ENCODE results near the gene VSTM2A. TPM values are rescaled to one million over a fixed set of nuclear protein-coding genes. Genes with fewer than 3 reads are reported as not detected.

Gene VSTM2A
- total RNA-seq, 1 experiment from 2014 or later = not detected

- Histone ChIP-seq H3K9me3 (replicated peaks) (no peaks in the 10 kb centered on the region), H3K27me3 (0 out of 2 replicates have a peak, but pooled peaks cover 3% of the 10 kb centered on the region), H3K27ac (no peak overlapping the region), H3K4me1 (no peaks in the 10 kb centered on the region), H3K4me3 (no peak overlapping the region), H3K36me3 (no peaks in the 10 kb centered on the region)
- no peak for DNase-seq
These were observed 18.5 kb downstream of the VSTM2A start for GRCh38 chr7:54560723-54561122.

GRCh38 chr7:54563329-54563916, 21.2 kb downstream of the VSTM2A start:
- no peaks in the 10 kb centered on the region for H3K9me3 ChIP-seq (replicated peaks)
- H3K27me3 ChIP-seq = 0 out of 2 replicates have a peak, but pooled peaks cover 3% of the 10 kb centered on the region
- no peaks in the 10 kb centered on the region for H3K36me3 ChIP-seq
- no peak overlapping the region for H3K27ac ChIP-seq
- DNase-seq = no peak
- H3K4me1 ChIP-seq = no peaks in the 10 kb centered on the region
- H3K4me3 ChIP-seq = no peak overlapping the region

GRCh38 chr7:54565432-54565831, 23.3 kb downstream of the VSTM2A start:
- no peaks in the 10 kb centered on the region for H3K36me3 ChIP-seq
- no peaks in the 10 kb centered on the region for H3K9me3 ChIP-seq (replicated peaks)
- H3K4me3 ChIP-seq = no peak overlapping the region
- no peak for DNase-seq
- H3K4me1 ChIP-seq = no peaks in the 10 kb centered on the region
- H3K27ac ChIP-seq = no peak overlapping the region
- H3K27me3 ChIP-seq = peaks cover 3% of the 10 kb centered on the region; the same call in 1 of the 2 replicates

- no peak for DNase-seq
- Histone ChIP-seq H3K4me3 (no peak overlapping the region), H3K9me3 (replicated peaks) (no peaks in the 10 kb centered on the region), H3K4me1 (no peaks in the 10 kb centered on the region), H3K36me3 (no peaks in the 10 kb centered on the region), H3K27me3 (no peaks in the 10 kb centered on the region), H3K27ac (no peak overlapping the region)
These were observed 39.3 kb downstream of the VSTM2A start for GRCh38 chr7:54581511-54581910.

- Histone ChIP-seq H3K4me1 (no peaks in the 10 kb centered on the region), H3K4me3 (no peak overlapping the region), H3K36me3 (no peaks in the 10 kb centered on the region), H3K27me3 (no peaks in the 10 kb centered on the region), H3K9me3 (replicated peaks) (no peaks in the 10 kb centered on the region), H3K27ac (no peak overlapping the region)
- DNase-seq = no peak
These were observed 49.5 kb downstream of the VSTM2A start for GRCh38 chr7:54591404-54592386.

- Histone ChIP-seq H3K4me3 (no peak overlapping the region), H3K27me3 (no peaks in the 10 kb centered on the region), H3K9me3 (replicated peaks) (no peaks in the 10 kb centered on the region), H3K4me1 (no peaks in the 10 kb centered on the region), H3K27ac (no peak overlapping the region), H3K36me3 (no peaks in the 10 kb centered on the region)
- no peak for DNase-seq
These were observed 54.6 kb downstream of the VSTM2A start for GRCh38 chr7:54596747-54597146.

GRCh38 chr7:54615537-54615936, 73.4 kb downstream of the VSTM2A start:
- no peak overlapping the region for H3K4me3 ChIP-seq
- H3K36me3 ChIP-seq = no peaks in the 10 kb centered on the region
- H3K27ac ChIP-seq = no peak overlapping the region
- DNase-seq = no peak
- peaks cover 4% of the 10 kb centered on the region for H3K27me3 ChIP-seq
- no peaks in the 10 kb centered on the region for H3K9me3 ChIP-seq (replicated peaks)
- H3K4me1 ChIP-seq = no peaks in the 10 kb centered on the region

Other genes with a start within 250 kb of the VSTM2A start
- 340 and 359 TPM in 2 replicates for gene SEC61G, start 216.8 kb downstream of the VSTM2A start, total RNA-seq (2014; rRNA removed; shearing (Covaris generic))